ENCODE data around the gene MEF2A. TPM values are rescaled to one million over a fixed set of nuclear protein-coding genes. Genes with fewer than 3 reads are reported as not detected.

Gene MEF2A
- total and polyA plus RNA-seq, 9 donors = 25.5 to 82.7 (median 59.9) TPM

GRCh38 chr15:99556578-99556977 lies 9.2 kb upstream of the MEF2A start:
- H3K27ac ChIP-seq = no peak overlapping the region
- DNase-seq = no peak
- TF ChIP-seq EP300 (IDR thresholded peaks at IDR 0.05) (no peak), CTCF (IDR thresholded peaks at IDR 0.05) (no peak), POLR2A (IDR thresholded peaks at IDR 0.05) (no peak)
- no peaks in the 10 kb centered on the region for H3K27me3 ChIP-seq
- H3K4me1 ChIP-seq (ENCODE audit: insufficient read depth) = no peaks in the 10 kb centered on the region
- WGBS, 3 donors = 91 to 97% (median 93%) methylated on average over 4 of the region's 4 CpGs
- H3K4me3 ChIP-seq = no peak overlapping the region
- intact Hi-C loops (cut with DNase I) = no loop called here
- H3K9me3 ChIP-seq = no peaks in the 10 kb centered on the region
- H3K36me3 ChIP-seq = no peaks in the 10 kb centered on the region

- no peak for TF ChIP-seq POLR2A (IDR thresholded peaks at IDR 0.05)
- no peak for TF ChIP-seq EP300 (IDR thresholded peaks at IDR 0.05)
- no peak for TF ChIP-seq CTCF (IDR thresholded peaks at IDR 0.05)
- Histone ChIP-seq H3K4me1 (ENCODE audit: insufficient read depth) (no peaks in the 10 kb centered on the region), H3K9me3 (no peaks in the 10 kb centered on the region), H3K27me3 (no peaks in the 10 kb centered on the region), H3K27ac (no peak overlapping the region), H3K36me3 (no peaks in the 10 kb centered on the region), H3K4me3 (no peak overlapping the region)
- no peak for DNase-seq
- intact Hi-C loops (cut with DNase I) = no loop called here
- 90 to 94% (median 91%) methylated on average over 3 of the region's 3 CpGs for WGBS, 3 donors
Measured at GRCh38 chr15:99558084-99558483, 7.7 kb upstream of the MEF2A start.

- Histone ChIP-seq H3K4me3 (no peak overlapping the region), H3K27me3 (no peaks in the 10 kb centered on the region), H3K27ac (no peak overlapping the region), H3K4me1 (ENCODE audit: insufficient read depth) (no peaks in the 10 kb centered on the region), H3K9me3 (no peaks in the 10 kb centered on the region), H3K36me3 (no peaks in the 10 kb centered on the region)
- TF ChIP-seq POLR2A (IDR thresholded peaks at IDR 0.05) (no peak), CTCF (IDR thresholded peaks at IDR 0.05) (no peak), EP300 (IDR thresholded peaks at IDR 0.05) (no peak)
- DNase-seq = no peak
- 86 to 89% (median 88%) methylated on average over 3 of the region's 3 CpGs for WGBS, 3 donors
- intact Hi-C loops (cut with DNase I) = no loop called here
Measured at GRCh38 chr15:99558571-99558970, 7.2 kb upstream of the MEF2A start.

GRCh38 chr15:99561476-99562230 lies 4.1 kb upstream of the MEF2A start:
- DNase-seq = no peak
- intact Hi-C loops (cut with DNase I) = loop anchor here in 1 of 4 donors (10.0 kb wide), 2 partner anchors 157 to 277 kb away; no protein-coding TSS in a partner anchor
- H3K27ac ChIP-seq = no peak overlapping the region
- no peak overlapping the region for H3K4me3 ChIP-seq
- no peaks in the 10 kb centered on the region for H3K9me3 ChIP-seq
- no peak for TF ChIP-seq EP300 (IDR thresholded peaks at IDR 0.05)
- no peak for TF ChIP-seq CTCF (IDR thresholded peaks at IDR 0.05)
- no peak for TF ChIP-seq POLR2A (IDR thresholded peaks at IDR 0.05)
- H3K27me3 ChIP-seq = no peaks in the 10 kb centered on the region
- H3K36me3 ChIP-seq = no peaks in the 10 kb centered on the region
- H3K4me1 ChIP-seq (ENCODE audit: insufficient read depth) = peaks cover 3% of the 10 kb centered on the region
- 94 to 97% (median 97%) methylated on average over 10 of the region's 10 CpGs for WGBS, 3 donors
